HG03064 (cell line): ENCODE measurements around the gene MAPK8.

ENCODE experiments used
- ATAC-seq: cut with Tn5 transposase; IDR thresholded peaks from one replicate; pipeline ENCODE4 v1.9.1; 2021; ENCODE audit warnings: low read depth; ENCODE audit not compliant: unreplicated experiment

MAPK8 gene

GRCh38 chr10:48456808-48457761, 150.6 kb downstream of the MAPK8 start:
- no peak for ATAC-seq

- no peak for ATAC-seq
Observed at GRCh38 chr10:48457949-48458661, 151.6 kb downstream of the MAPK8 start.

- ATAC-seq, result no peak
Observed at GRCh38 chr10:48458662-48459048, 152.2 kb downstream of the MAPK8 start.

GRCh38 chr10:48459270-48460150, 153.0 kb downstream of the MAPK8 start:
- ATAC-seq, result no peak

GRCh38 chr10:48460182-48460581, 153.7 kb downstream of the MAPK8 start:
- no peak for ATAC-seq

GRCh38 chr10:48461623-48462481, 155.4 kb downstream of the MAPK8 start:
- ATAC-seq, result no peak

- ATAC-seq, result no peak
Observed at GRCh38 chr10:48462482-48463020, 156.1 kb downstream of the MAPK8 start.

- no peak for ATAC-seq
Observed at GRCh38 chr10:48463318-48464003, 157.0 kb downstream of the MAPK8 start.

GRCh38 chr10:48464121-48464870, 157.8 kb downstream of the MAPK8 start:
- no peak for ATAC-seq

- ATAC-seq, result no peak
Observed at GRCh38 chr10:48464871-48465736, 158.6 kb downstream of the MAPK8 start.

- no peak for ATAC-seq
Observed at GRCh38 chr10:48465860-48466521, 159.5 kb downstream of the MAPK8 start.

- no peak for ATAC-seq
Observed at GRCh38 chr10:48466611-48467240, 160.2 kb downstream of the MAPK8 start.

- ATAC-seq, result no peak
Observed at GRCh38 chr10:48467669-48468068, 161.2 kb downstream of the MAPK8 start.

GRCh38 chr10:48468130-48468790, 161.8 kb downstream of the MAPK8 start:
- no peak for ATAC-seq

- ATAC-seq, result no peak
Observed at GRCh38 chr10:48468866-48469511, 162.5 kb downstream of the MAPK8 start.
